MCF 10A (cell line): Measurements from ENCODE around the gene RHBDD2. TPM values are rescaled to one million over a fixed set of nuclear protein-coding genes. Genes with fewer than 3 reads are reported as not detected.
A peak's percentile ranks its signal among the peaks of the same experiment; 100 is the strongest.

Experiments
- BruUV-seq: library from RNA; stranded (reverse); fragments of 400-500 nt; replicated peaks from 2 replicates; lab custom pipeline; 2021; lab: Mats Ljungman, UMichigan
- CTCF ChIA-PET: fragments of 300-600 bp; sonication (Branson Sonifier 250); formaldehyde crosslinking; extraction: SDS; loops from one replicate; lab custom pipeline; 2021; ENCODE audit warnings: antibody characterized with exemption, inconsistent platforms; lab: Yijun Ruan, JAX
- POLR2A ChIA-PET: fragments of 300-600, 350-650 bp; sonication (Branson Sonifier 250); formaldehyde crosslinking; extraction: SDS; loops from one replicate; lab custom pipeline; 2020; ENCODE audit warnings: antibody characterized with exemption, inconsistent platforms; lab: Yijun Ruan, JAX
- DNase-seq: peaks from one replicate; pipeline ENCODE4 v3.0.0-alpha.2; 2018; ENCODE audit not compliant: unreplicated experiment
- H3K27ac Mint-ChIP-seq: one replicate; pipeline ENCODE4 v1.8.0; 2022; ENCODE audit warnings: mild to moderate bottlenecking, low read depth, mixed read lengths; ENCODE audit not compliant: unreplicated experiment
- H3K27me3 Mint-ChIP-seq: one replicate; pipeline ENCODE4 v1.8.0; 2022; ENCODE audit warnings: mixed read lengths; ENCODE audit not compliant: insufficient read depth, unreplicated experiment
- H3K36me3 Mint-ChIP-seq: one replicate; pipeline ENCODE4 v1.8.0; 2022; ENCODE audit warnings: mild to moderate bottlenecking, moderate library complexity, mixed read lengths; ENCODE audit not compliant: insufficient read depth, unreplicated experiment
- H3K4me1 Mint-ChIP-seq: one replicate; pipeline ENCODE4 v1.8.0; 2022; ENCODE audit warnings: mixed read lengths; ENCODE audit not compliant: insufficient read depth, unreplicated experiment
- H3K4me3 Mint-ChIP-seq: one replicate; pipeline ENCODE4 v1.8.0; 2022; ENCODE audit warnings: mild to moderate bottlenecking, moderate library complexity, mixed read lengths; ENCODE audit not compliant: unreplicated experiment
- H3K9me3 Mint-ChIP-seq: one replicate; pipeline ENCODE4 v1.8.0; 2022; ENCODE audit warnings: mixed read lengths; ENCODE audit not compliant: unreplicated experiment
- CTCF ChIP-seq: fragments of 200-600 bp; IDR thresholded peaks from one replicate; pipeline ENCODE4 v1.8.0; 2022; ENCODE audit warnings: antibody characterized with exemption, mild to moderate bottlenecking; ENCODE audit not compliant: unreplicated experiment
- intact Hi-C: fragments of 100-400 bp; cut with micrococcal nuclease; formaldehyde crosslinking; loops from 2 replicates; pipeline ENCODE4 v1.14.1; 2022
- total RNA-seq: library from RNA; stranded (reverse); gene quantifications from 2 replicates; pipeline ENCODE4 v1.2.3, GENCODE V29; 2022

RHBDD2 gene
- total RNA-seq, 1 experiment from 2014 or later, result 38.6 TPM

GRCh38 chr7:75875113-75876080 lies 3.4 kb upstream of the RHBDD2 start:
- BruUV-seq, result no TSS peak
- Mint-ChIP-seq H3K4me1 (peaks cover 7% of the 10 kb centered on the region), H3K27me3 (no peaks in the 10 kb centered on the region), H3K36me3 (no peaks in the 10 kb centered on the region), H3K9me3 (no peaks in the 10 kb centered on the region), H3K27ac (no peak overlapping the region), H3K4me3 (no peak overlapping the region)
- intact Hi-C loops, result no loop called here
- POLR2A ChIA-PET, result interaction anchor here (0.5 to 3.3 kb wide), 5 partner anchors 9 to 389 kb away, joined by 3 to 20 read pairs (median 5); partner anchors contain the start of genes POM121C and POR
- CTCF ChIA-PET, result interaction anchor here (0.5 to 1.7 kb wide), 7 partner anchors 9 to 123 kb away, joined by 3 to 7 read pairs (median 3); no protein-coding TSS in a partner anchor
- peak; percentile 81 for DNase-seq
- TF ChIP-seq CTCF, result no peak

- TF ChIP-seq CTCF, result no peak
- Mint-ChIP-seq H3K27ac (no peak overlapping the region), H3K4me3 (no peak overlapping the region), H3K4me1 (peaks cover 7% of the 10 kb centered on the region), H3K27me3 (no peaks in the 10 kb centered on the region), H3K36me3 (peaks cover 7% of the 10 kb centered on the region), H3K9me3 (no peaks in the 10 kb centered on the region)
- DNase-seq, result peak; percentile 49
- no TSS peak for BruUV-seq
- CTCF ChIA-PET, result interaction anchor here (0.6 to 1.1 kb wide), 3 partner anchors 29 to 113 kb away, joined by 3 to 4 read pairs (median 3); no protein-coding TSS in a partner anchor
- POLR2A ChIA-PET, result interaction anchor here (0.5 to 3.3 kb wide), 7 partner anchors 10 to 390 kb away, joined by 3 to 20 read pairs (median 5); partner anchors contain the start of genes MDH2, POM121C, POR and STYXL1
- intact Hi-C loops, result no loop called here
Observed at GRCh38 chr7:75876126-75876881, 2.5 kb upstream of the RHBDD2 start.

- TSS peak; percentile 53 for BruUV-seq
- Mint-ChIP-seq H3K9me3 (no peaks in the 10 kb centered on the region), H3K4me3 (peak overlapping the region; percentile 85), H3K27me3 (no peaks in the 10 kb centered on the region), H3K27ac (peak overlapping the region; percentile 78), H3K4me1 (peaks cover 7% of the 10 kb centered on the region), H3K36me3 (peaks cover 24% of the 10 kb centered on the region)
- no peak for DNase-seq
- no peak for TF ChIP-seq CTCF
- intact Hi-C loops, result loop anchor here (2.0 kb wide), 1 partner anchor 66 kb away; no protein-coding TSS in a partner anchor
- CTCF ChIA-PET, result interaction anchor here (2.0 kb wide), 1 partner anchor 12 kb away, joined by 9 read pairs; no protein-coding TSS in a partner anchor
- POLR2A ChIA-PET, result interaction anchor here (1.0 to 1.7 kb wide), 7 partner anchors 13 to 170 kb away, joined by 3 to 8 read pairs (median 6); partner anchors contain the start of genes MDH2, POR and STYXL1
Observed at GRCh38 chr7:75878312-75878768, 494 bp upstream of the RHBDD2 start.
